ENCODE measurements around the gene LIPC. TPM values are rescaled to one million over a fixed set of nuclear protein-coding genes. Genes with fewer than 3 reads are reported as not detected.

LIPC gene
- total RNA-seq, 1 experiment from 2014 or later, result not detected

DNA sequence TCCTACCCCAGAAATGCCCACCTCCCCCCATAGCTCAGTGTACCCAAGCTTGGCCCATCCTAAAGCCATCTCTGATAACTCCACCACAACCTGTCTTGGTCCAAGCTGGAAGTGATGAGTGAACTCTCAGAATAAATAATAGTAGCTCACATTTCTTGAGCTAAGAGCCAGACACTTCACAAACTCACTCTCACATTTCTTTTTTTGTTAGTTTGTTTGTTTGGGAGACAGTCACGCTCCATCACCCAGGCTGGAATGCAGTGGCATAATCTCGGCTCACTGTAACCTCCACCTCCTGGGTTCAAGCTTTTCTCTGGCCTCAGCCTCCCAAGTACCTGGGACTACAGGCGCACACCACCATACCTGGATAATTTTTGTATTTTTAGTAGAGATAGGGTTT is 46.2 kb downstream of the LIPC start:
- ChIA-PET POLR2A (interaction anchor here (2.0 to 2.9 kb wide), 2 partner anchors 8 to 10 kb away, joined by 7 read pairs; no protein-coding TSS in a partner anchor), CTCF (no interaction called here), RAD21 (ENCODE audit: low non-redundant PET in 1 of 2, low total read pairs in 2 of 2, uncharacterized antibody in 2 of 2, unreplicated experiment in 2 of 2) (no interaction called here)
- no peak overlapping the region for H3K4me3 ChIP-seq (replicated peaks in 1 of 2; ENCODE audit: low read depth in 1 of 2, low read length in 2 of 2)
- H3K4me1 ChIP-seq (ENCODE audit: control insufficient read depth in 1 of 2, insufficient read depth in 2 of 2, low read length in 2 of 2), result peaks cover 4 to 9% of the 10 kb centered on the region in 2 experiments; a peak in 2 of 4 replicates
- BruUV-seq (replicated peaks), result no TSS peak
- H3K9ac ChIP-seq (ENCODE audit: low read length), result no peak overlapping the region
- H3K27ac ChIP-seq (ENCODE audit: low read depth, low read length), result no peak overlapping the region
- H3K36me3 ChIP-seq (ENCODE audit: control insufficient read depth in 1 of 2, insufficient read depth in 2 of 2, low read length in 2 of 2), result no peaks in the 10 kb centered on the region
- H3K27me3 ChIP-seq (ENCODE audit: insufficient read depth, low read length), result no peaks in the 10 kb centered on the region
- no peak overlapping the region for H3K4me2 ChIP-seq (ENCODE audit: low read length)
- H3K79me2 ChIP-seq (ENCODE audit: insufficient read depth, low read length), result no peaks in the 10 kb centered on the region
- no peaks in the 10 kb centered on the region for H4K20me1 ChIP-seq (ENCODE audit: insufficient read depth)
- no peak for DNase-seq (ENCODE audit: low read depth, low spot score)
- H3K9me3 ChIP-seq (ENCODE audit: control insufficient read depth in 1 of 2, insufficient read depth in 1 of 2, low read depth in 1 of 2, low read length in 2 of 2), result no peaks in the 10 kb centered on the region
- H3K9me2 ChIP-seq (ENCODE audit: insufficient read depth), result no peaks in the 10 kb centered on the region
- no peak for ATAC-seq
- no peak for TF ChIP-seq SP1 (IDR thresholded peaks at IDR 0.05; ENCODE audit: low read depth)
- no peak for TF ChIP-seq CEBPB (IDR thresholded peaks at IDR 0.05; ENCODE audit: low read depth)
- no peak for TF ChIP-seq RAD21 (IDR thresholded peaks at IDR 0.05; ENCODE audit: low read depth)
- TF ChIP-seq, protein P1, sequence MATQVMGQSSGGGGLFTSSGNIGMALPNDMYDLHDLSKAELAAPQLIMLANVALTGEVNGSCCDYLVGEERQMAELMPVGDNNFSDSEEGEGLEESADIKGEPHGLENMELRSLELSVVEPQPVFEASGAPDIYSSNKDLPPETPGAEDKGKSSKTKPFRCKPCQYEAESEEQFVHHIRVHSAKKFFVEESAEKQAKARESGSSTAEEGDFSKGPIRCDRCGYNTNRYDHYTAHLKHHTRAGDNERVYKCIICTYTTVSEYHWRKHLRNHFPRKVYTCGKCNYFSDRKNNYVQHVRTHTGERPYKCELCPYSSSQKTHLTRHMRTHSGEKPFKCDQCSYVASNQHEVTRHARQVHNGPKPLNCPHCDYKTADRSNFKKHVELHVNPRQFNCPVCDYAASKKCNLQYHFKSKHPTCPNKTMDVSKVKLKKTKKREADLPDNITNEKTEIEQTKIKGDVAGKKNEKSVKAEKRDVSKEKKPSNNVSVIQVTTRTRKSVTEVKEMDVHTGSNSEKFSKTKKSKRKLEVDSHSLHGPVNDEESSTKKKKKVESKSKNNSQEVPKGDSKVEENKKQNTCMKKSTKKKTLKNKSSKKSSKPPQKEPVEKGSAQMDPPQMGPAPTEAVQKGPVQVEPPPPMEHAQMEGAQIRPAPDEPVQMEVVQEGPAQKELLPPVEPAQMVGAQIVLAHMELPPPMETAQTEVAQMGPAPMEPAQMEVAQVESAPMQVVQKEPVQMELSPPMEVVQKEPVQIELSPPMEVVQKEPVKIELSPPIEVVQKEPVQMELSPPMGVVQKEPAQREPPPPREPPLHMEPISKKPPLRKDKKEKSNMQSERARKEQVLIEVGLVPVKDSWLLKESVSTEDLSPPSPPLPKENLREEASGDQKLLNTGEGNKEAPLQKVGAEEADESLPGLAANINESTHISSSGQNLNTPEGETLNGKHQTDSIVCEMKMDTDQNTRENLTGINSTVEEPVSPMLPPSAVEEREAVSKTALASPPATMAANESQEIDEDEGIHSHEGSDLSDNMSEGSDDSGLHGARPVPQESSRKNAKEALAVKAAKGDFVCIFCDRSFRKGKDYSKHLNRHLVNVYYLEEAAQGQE (IDR thresholded peaks at IDR 0.05; ENCODE audit: low read depth), result no peak
- no peak for TF ChIP-seq CBX3 (IDR thresholded peaks at IDR 0.05; ENCODE audit: low read depth)
- TF ChIP-seq CTCF (IDR thresholded peaks at IDR 0.05 in 2 of 3, conservative IDR thresholded peaks at IDR 0.05 in 1 of 3; ENCODE audit: borderline replicate concordance in 1 of 3, insufficient read depth in 1 of 3, low read depth in 2 of 3, low read length in 2 of 3), result no peak
- TF ChIP-seq ZFX (IDR thresholded peaks at IDR 0.05), result no peak
- TF ChIP-seq POLR2A (IDR thresholded peaks at IDR 0.05; ENCODE audit: borderline replicate concordance, extremely low read depth, insufficient read depth, insufficient read length), result no peak
- no peak overlapping the region for H2AFZ ChIP-seq (ENCODE audit: low read depth, low read length, poor library complexity, severe bottlenecking)
- intact Hi-C loops (cut with micrococcal nuclease), result no loop called here
